ENCODE data around the gene TPT1. TPM values are rescaled to one million over a fixed set of nuclear protein-coding genes. Genes with fewer than 3 reads are reported as not detected.

The TPT1 gene
- total and polyA plus RNA-seq, 9 of the 15 experiments (the other 6 are each of a cell fraction or from before 2014, with no cell fraction given) = 602 to 2,508 (median 1,784) TPM

DNA sequence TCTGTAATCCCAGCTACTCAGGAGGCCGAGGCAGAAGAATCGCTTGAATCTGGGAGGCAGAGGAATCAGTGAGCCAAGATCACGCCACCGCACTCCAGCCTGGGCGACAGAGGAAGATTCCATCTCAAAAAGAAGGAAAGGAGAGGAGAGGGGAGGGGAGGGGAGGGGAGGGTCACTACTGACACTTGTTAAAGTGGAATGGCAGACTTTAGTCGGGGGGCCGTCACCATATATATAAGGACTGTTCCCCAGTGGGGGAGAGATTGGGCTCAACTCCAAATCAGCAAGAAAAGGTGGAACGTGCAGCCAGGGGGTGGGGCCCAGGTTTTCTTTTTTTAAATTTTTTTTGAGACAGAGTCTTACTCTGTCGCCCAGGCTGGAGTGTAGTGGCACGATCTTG, 26.2 kb downstream of the TPT1 start:
- Histone ChIP-seq H4K20me1 (replicated peaks; ENCODE audit: control insufficient read depth, insufficient read depth, low read length) (no peaks in the 10 kb centered on the region), H3K4me2 (ENCODE audit: insufficient read depth, low read length) (no peak overlapping the region), H3K79me2 (ENCODE audit: control insufficient read depth, insufficient read depth, low read length) (no peaks in the 10 kb centered on the region), H3K9ac (ENCODE audit: insufficient read depth in 1 of 2, low read depth in 2 of 2, low read length in 2 of 2) (no peak overlapping the region), H3K27me3 (ENCODE audit: control insufficient read depth in 2 of 2, insufficient read depth in 2 of 2, low read length in 2 of 2) (no peaks in the 10 kb centered on the region), H3K4me3 (no peak overlapping the region), H3K36me3 (ENCODE audit: control insufficient read depth, insufficient read depth, low read length) (no peaks in the 10 kb centered on the region), H3K27ac (ENCODE audit: extremely low read depth, low read depth, low read length) (no peak overlapping the region), H2AFZ (ENCODE audit: low read depth, low read length) (no peak overlapping the region), H3K9me1 (ENCODE audit: control insufficient read depth, insufficient read depth, low read length) (no peaks in the 10 kb centered on the region), H3K9me3 (replicated peaks; ENCODE audit: control insufficient read depth, insufficient read depth, low read depth, low read length) (no peaks in the 10 kb centered on the region), H3K4me1 (replicated peaks in 1 of 2; ENCODE audit: control insufficient read depth in 2 of 2, insufficient read depth in 2 of 2, low read length in 2 of 2) (peaks cover 0 to 10% of the 10 kb centered on the region in 2 experiments; a peak in 2 of 5 replicates)
- intact Hi-C loops (cut with micrococcal nuclease) = no loop called here
- no TSS peak for BruUV-seq (replicated peaks)
- in situ Hi-C loops (cut with MboI) = no loop called here
- ChIA-PET POLR2A (no interaction called here), CTCF (ENCODE audit: low intra/inter-chr PET ratio) (no interaction called here)
- ATAC-seq = no peak
- TF ChIP-seq ZNF274 (IDR thresholded peaks at IDR 0.05; ENCODE audit: borderline replicate concordance, low read depth, low read length) (no peak), CREB5 (CRISPR knock-in tag; IDR thresholded peaks at IDR 0.05) (no peak), LCOR (CRISPR knock-in tag; IDR thresholded peaks at IDR 0.05) (no peak), TCF3 (CRISPR knock-in tag; IDR thresholded peaks at IDR 0.05) (no peak), SIN3A (IDR thresholded peaks at IDR 0.05; ENCODE audit: borderline replicate concordance in 2 of 2, control insufficient read depth in 1 of 2, low read depth in 2 of 2, low read length in 2 of 2) (no peak), ZNF354B (CRISPR knock-in tag; IDR thresholded peaks at IDR 0.05) (no peak), ZNF75A (CRISPR knock-in tag; IDR thresholded peaks at IDR 0.05) (no peak)
- DNase-seq (ENCODE audit: extremely low read depth in 1 of 4, low spot score in 3 of 4) = no peak
- FAIRE-seq = no peak
- WGBS (ENCODE audit: insufficient coverage, low coverage, missing lambda C conversion rate) = no CpG with 5 or more reads among the region's 10 CpGs
